Activated CD8-positive, alpha-beta T cell treated with anti-CD3 and anti-CD28 coated beads for 36 hours (primary cell): ENCODE measurements around the gene APOC4. TPM values are rescaled to one million over a fixed set of nuclear protein-coding genes. Genes with fewer than 3 reads are reported as not detected.

ENCODE experiments used
- ATAC-seq: fragments of 200-7000 bp; cut with Tn5 transposase; one replicate; pipeline ENCODE4 v1.10.0; 2021; ENCODE audit warnings: mild to moderate bottlenecking, moderate library complexity
- CTCF ChIA-PET: fragments of 350-600 bp; sonication (Branson Sonifier 250); formaldehyde crosslinking; loops from one replicate; lab custom pipeline; 2021; ENCODE audit warnings: antibody characterized with exemption; lab: Charles Lee
- POLR2A ChIA-PET: fragments of 350-600 bp; sonication (Branson Sonifier 250); formaldehyde crosslinking; loops from one replicate; lab custom pipeline; 2021; ENCODE audit warnings: antibody characterized with exemption; lab: Charles Lee
- DNase-seq: peaks from one replicate; pipeline ENCODE4 v3.0.0-alpha.2; 2020
- H3K27ac Mint-ChIP-seq: one replicate; pipeline ENCODE4 v1.8.0; 2021; ENCODE audit warnings: mild to moderate bottlenecking, mixed read lengths
- H3K27me3 Mint-ChIP-seq: one replicate; pipeline ENCODE4 v1.8.0; 2021; ENCODE audit warnings: mixed read lengths
- H3K36me3 Mint-ChIP-seq: one replicate; pipeline ENCODE4 v1.8.0; 2021; ENCODE audit warnings: low read depth, mixed read lengths
- H3K4me1 Mint-ChIP-seq: one replicate; pipeline ENCODE4 v1.8.0; 2021; ENCODE audit warnings: low read depth, mixed read lengths
- H3K4me3 Mint-ChIP-seq: one replicate; pipeline ENCODE4 v1.8.0; 2021; ENCODE audit warnings: mild to moderate bottlenecking, moderate library complexity, mixed read lengths
- H3K9me3 Mint-ChIP-seq: one replicate; pipeline ENCODE4 v1.8.0; 2021; ENCODE audit warnings: mixed read lengths
- CTCF ChIP-seq: fragments of 200-600 bp; IDR thresholded peaks from one replicate; pipeline ENCODE4 v1.8.0; 2022; ENCODE audit warnings: antibody characterized with exemption, mild to moderate bottlenecking
- intact Hi-C: fragments of 100-400 bp; cut with micrococcal nuclease; formaldehyde crosslinking; loops from one replicate; pipeline ENCODE4 v1.10.0; 2022
- total RNA-seq, 2 experiments: library from RNA; stranded (reverse); gene quantifications; one replicate each; pipeline ENCODE4 v1.2.3, GENCODE V29; 2021

APOC4 gene
- total RNA-seq, 2 experiments from 2014 or later = not detected

DNA sequence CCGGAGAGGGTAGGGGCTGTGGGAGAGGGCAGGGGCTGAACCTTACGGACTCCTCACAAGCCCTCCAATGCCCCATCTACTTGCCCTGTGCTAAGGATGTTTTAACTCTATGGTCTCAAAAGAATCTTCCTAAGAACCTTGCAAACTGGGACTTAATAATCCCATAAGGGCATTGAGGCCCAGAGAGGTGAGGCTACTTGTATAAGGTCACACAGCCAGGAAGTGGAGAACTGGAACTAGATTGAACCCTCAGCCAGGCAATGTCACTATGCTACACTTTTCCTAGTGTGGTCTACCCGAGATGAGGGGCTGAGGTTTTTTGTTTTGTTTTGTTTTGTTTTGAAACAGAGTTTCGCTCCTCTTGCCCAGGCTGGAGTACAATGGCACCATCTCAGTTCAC, 10.5 kb upstream of the APOC4 start:
- POLR2A ChIA-PET = no interaction called here
- Mint-ChIP-seq H3K27me3 (peaks cover 3% of the 10 kb centered on the region), H3K4me1 (no peaks in the 10 kb centered on the region), H3K36me3 (no peaks in the 10 kb centered on the region), H3K27ac (no peak overlapping the region), H3K9me3 (no peaks in the 10 kb centered on the region), H3K4me3 (no peak overlapping the region)
- no peak for TF ChIP-seq CTCF
- intact Hi-C loops = no loop called here
- DNase-seq (no peak), ATAC-seq (no peak)
- CTCF ChIA-PET = no interaction called here

GRCh38 chr19:44939668-44940067, 2.4 kb upstream of the APOC4 start:
- Mint-ChIP-seq H3K9me3 (no peaks in the 10 kb centered on the region), H3K36me3 (no peaks in the 10 kb centered on the region), H3K4me1 (no peaks in the 10 kb centered on the region), H3K27ac (no peak overlapping the region), H3K4me3 (no peak overlapping the region), H3K27me3 (no peaks in the 10 kb centered on the region)
- intact Hi-C loops = no loop called here
- ATAC-seq (no peak), DNase-seq (no peak)
- ChIA-PET CTCF (no interaction called here), POLR2A (no interaction called here)
- TF ChIP-seq CTCF = no peak

DNA sequence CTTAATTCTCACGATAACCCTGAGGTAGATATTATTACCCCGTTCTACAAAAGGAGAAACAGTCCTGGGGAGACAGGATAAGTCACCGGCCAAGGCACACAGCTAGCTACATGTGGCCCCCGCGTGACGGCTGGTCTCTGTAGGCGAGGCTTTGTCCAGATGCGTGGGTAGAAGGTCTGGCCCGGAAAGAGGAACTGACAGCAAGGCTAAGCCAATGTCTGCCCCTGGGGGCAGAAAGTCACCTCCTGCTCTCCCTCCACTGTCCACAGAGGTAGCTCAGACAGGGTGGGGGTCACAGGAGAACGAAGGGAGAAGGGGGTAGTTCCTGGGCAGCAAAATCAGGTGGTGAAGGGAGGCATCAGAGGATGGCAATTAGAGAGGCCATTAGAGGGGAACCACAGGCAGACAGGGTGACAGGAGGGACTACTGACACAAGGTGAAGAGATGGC, 1.8 kb downstream of the APOC4 start:
- CTCF ChIA-PET = interaction anchor here (0.6 kb wide), 1 partner anchor 223 kb away, joined by 3 read pairs; no protein-coding TSS in a partner anchor

GRCh38 chr19:44947041-44947581, 5.1 kb downstream of the APOC4 start:
- Mint-ChIP-seq H3K9me3 (no peaks in the 10 kb centered on the region), H3K27ac (no peak overlapping the region), H3K4me3 (no peak overlapping the region), H3K36me3 (no peaks in the 10 kb centered on the region), H3K27me3 (no peaks in the 10 kb centered on the region), H3K4me1 (peaks cover 2% of the 10 kb centered on the region)
- ChIA-PET CTCF (no interaction called here), POLR2A (interaction anchor here (0.5 to 1.0 kb wide), 2 partner anchors 31 to 44 kb away, joined by 3 read pairs; no protein-coding TSS in a partner anchor)
- intact Hi-C loops = no loop called here
- ATAC-seq (no peak), DNase-seq (no peak)
- TF ChIP-seq CTCF = no peak

More for the DNA sequence above, 1.8 kb downstream of the APOC4 start:
- intact Hi-C loops = no loop called here
- H3K4me1 Mint-ChIP-seq = no peaks in the 10 kb centered on the region
- no peaks in the 10 kb centered on the region for H3K36me3 Mint-ChIP-seq
- H3K4me3 Mint-ChIP-seq = no peak overlapping the region
- no peaks in the 10 kb centered on the region for H3K27me3 Mint-ChIP-seq
- H3K9me3 Mint-ChIP-seq = no peaks in the 10 kb centered on the region
- no peak for DNase-seq
- ATAC-seq = no peak
- POLR2A ChIA-PET = no interaction called here
- no peak overlapping the region for H3K27ac Mint-ChIP-seq
- TF ChIP-seq CTCF = no peak

DNA sequence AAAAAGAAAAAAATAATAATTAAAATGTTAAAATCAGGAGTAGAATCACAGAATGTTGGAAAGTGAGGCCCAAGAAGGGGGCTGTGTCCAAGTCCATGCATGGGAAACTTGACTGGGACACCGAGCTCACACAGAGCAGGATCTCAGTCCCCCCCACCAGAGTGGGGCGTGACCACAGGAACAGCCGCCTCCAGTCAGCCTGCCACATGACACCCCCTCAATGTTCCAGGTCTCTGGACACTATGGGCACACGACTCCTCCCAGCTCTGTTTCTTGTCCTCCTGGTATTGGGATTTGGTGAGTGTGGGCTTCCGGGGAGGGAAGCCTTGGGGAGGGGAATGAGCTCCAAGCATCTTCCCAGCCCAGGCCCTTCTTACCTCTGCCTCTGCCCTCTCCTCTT, 6.2 kb downstream of the APOC4 start:
- POLR2A ChIA-PET = interaction anchor here (0.7 to 1.0 kb wide), 2 partner anchors 10 to 45 kb away, joined by 3 read pairs; no protein-coding TSS in a partner anchor
- intact Hi-C loops = no loop called here
- no peaks in the 10 kb centered on the region for H3K36me3 Mint-ChIP-seq
- CTCF ChIA-PET = no interaction called here
- no peak overlapping the region for H3K4me3 Mint-ChIP-seq
- no peaks in the 10 kb centered on the region for H3K27me3 Mint-ChIP-seq
- ATAC-seq (no peak), DNase-seq (no peak)
- no peak for TF ChIP-seq CTCF
- no peak overlapping the region for H3K27ac Mint-ChIP-seq
- H3K4me1 Mint-ChIP-seq = peaks cover 2% of the 10 kb centered on the region
- H3K9me3 Mint-ChIP-seq = no peaks in the 10 kb centered on the region
